Fibroblast of mammary gland (primary cell): ENCODE data around the gene CFAP92.

Source experiments
- DNase-seq: peaks from one replicate; pipeline ENCODE4 v3.0.0-alpha.2; 2010; ENCODE audit warnings: low read depth
- H3K4me3 ChIP-seq: 2 replicates; pipeline ENCODE4 v1.5.1; 2011; ENCODE audit warnings: low read depth, mild to moderate bottlenecking, low read length, moderate library complexity; ENCODE audit not compliant: control insufficient read depth
- TF ChIP-seq, protein P1 (sequence below): conservative IDR thresholded peaks from 2 replicates; pipeline ENCODE4 v1.5.1; 2011; ENCODE audit warnings: low read depth, low read length, inconsistent platforms; ENCODE audit not compliant: control insufficient read depth, insufficient read depth

CFAP92 gene

GRCh38 chr3:128996726-128997125 lies 2.9 kb upstream of the CFAP92 start:
- H3K4me3 ChIP-seq: no peak overlapping the region
- TF ChIP-seq, protein P1, sequence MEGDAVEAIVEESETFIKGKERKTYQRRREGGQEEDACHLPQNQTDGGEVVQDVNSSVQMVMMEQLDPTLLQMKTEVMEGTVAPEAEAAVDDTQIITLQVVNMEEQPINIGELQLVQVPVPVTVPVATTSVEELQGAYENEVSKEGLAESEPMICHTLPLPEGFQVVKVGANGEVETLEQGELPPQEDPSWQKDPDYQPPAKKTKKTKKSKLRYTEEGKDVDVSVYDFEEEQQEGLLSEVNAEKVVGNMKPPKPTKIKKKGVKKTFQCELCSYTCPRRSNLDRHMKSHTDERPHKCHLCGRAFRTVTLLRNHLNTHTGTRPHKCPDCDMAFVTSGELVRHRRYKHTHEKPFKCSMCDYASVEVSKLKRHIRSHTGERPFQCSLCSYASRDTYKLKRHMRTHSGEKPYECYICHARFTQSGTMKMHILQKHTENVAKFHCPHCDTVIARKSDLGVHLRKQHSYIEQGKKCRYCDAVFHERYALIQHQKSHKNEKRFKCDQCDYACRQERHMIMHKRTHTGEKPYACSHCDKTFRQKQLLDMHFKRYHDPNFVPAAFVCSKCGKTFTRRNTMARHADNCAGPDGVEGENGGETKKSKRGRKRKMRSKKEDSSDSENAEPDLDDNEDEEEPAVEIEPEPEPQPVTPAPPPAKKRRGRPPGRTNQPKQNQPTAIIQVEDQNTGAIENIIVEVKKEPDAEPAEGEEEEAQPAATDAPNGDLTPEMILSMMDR: no peak

DNA sequence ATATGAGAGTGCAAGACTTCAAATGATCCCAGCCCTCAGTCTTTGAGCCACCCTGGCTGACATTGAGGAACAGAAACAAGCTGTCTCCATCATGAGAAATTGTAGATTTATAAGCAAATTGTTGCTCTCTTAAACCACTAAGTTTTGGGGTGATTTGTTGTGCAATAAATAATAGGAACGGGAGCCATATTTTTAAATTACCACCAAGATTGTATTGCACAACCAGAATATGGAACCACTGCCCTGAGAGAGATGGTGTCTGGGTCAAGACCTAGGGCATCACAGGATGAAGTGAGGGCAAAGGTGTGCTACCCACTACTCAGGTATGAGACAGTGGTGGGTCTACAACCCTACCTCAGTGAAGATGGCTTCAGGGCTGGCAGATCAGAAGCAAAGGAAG lies 2.3 kb upstream of the CFAP92 start:
- TF ChIP-seq, protein P1: no peak
- H3K4me3 ChIP-seq: no peak overlapping the region
- DNase-seq: no peak

More at GRCh38 chr3:128996726-128997125, 2.9 kb upstream of the CFAP92 start:
- no peak for DNase-seq

GRCh38 chr3:128995737-128996136 lies 1.9 kb upstream of the CFAP92 start:
- no peak for DNase-seq
- no peak overlapping the region for H3K4me3 ChIP-seq
- TF ChIP-seq, protein P1: no peak

- TF ChIP-seq, protein P1: no peak
- H3K4me3 ChIP-seq: no peak overlapping the region
- DNase-seq: no peak
Measured at GRCh38 chr3:128994581-128995546, 988 bp upstream of the CFAP92 start.

DNA sequence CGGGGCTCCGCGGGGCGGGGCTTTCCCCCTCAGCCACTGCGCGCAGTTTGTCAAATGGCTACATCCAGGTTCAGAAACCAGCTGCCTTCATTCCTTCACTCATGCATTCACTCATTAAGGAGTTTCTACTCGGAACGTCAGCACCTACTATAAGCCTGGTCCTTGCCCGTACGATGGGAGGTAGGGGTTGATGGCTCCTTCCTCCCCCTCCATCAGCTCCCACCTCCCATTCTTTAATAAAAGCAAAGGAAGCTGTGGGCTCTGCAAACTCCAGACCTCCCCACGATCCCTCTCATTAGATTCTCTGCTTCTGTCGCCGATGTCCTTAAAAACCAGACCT lies 267 bp upstream of the CFAP92 start:
- no peak overlapping the region for H3K4me3 ChIP-seq

DNA sequence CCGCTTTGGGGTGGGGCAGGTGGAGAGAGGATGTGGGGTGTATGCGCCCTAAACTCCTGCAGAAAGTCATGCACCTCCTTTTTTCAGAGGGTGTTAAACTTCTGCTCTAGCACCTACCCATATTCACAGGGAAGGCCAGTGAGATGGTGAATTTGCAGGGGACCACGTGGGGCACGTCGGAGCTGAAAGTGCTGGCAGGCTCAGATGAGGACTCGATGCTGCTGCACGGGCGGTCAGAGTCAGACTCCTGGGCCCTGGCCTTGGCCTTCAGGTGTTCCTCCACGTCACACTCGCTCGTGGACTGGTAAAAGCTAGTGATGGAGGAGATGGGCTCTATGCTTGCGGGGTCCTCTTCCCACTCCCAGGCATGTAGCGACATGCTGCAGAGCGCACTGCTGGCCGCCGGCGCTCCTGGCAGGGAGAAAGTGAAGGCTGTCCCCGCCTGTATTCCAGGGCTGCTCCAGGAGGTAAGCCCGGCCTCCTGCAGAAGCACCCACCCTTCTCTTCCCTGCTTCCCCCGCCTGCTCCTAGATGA lies 883 bp downstream of the CFAP92 start:
- DNase-seq: no peak
- H3K4me3 ChIP-seq: no peak overlapping the region
- TF ChIP-seq, protein P1: no peak

More for the DNA sequence above, 267 bp upstream of the CFAP92 start:
- TF ChIP-seq, protein P1: no peak
- DNase-seq: no peak
